NB4 (cell line): Measurements from ENCODE around the gene COL5A1.
A peak's percentile ranks its signal among the peaks of the same experiment; 100 is the strongest.

Experiments
- DNase-seq: peaks from one replicate; pipeline ENCODE4 v3.0.0; 2010; ENCODE audit warnings: low read depth
- H3K4me3 ChIP-seq: one replicate; pipeline ENCODE4 v1.5.1; 2011; ENCODE audit warnings: mild to moderate bottlenecking, low read depth, low read length, moderate library complexity
- CTCF ChIP-seq: IDR thresholded peaks from one replicate; pipeline ENCODE4 v1.5.1; 2012; ENCODE audit warnings: low read depth, low read length
- MAX ChIP-seq: IDR thresholded peaks from 2 replicates; pipeline ENCODE4 v1.6.1; 2011; ENCODE audit warnings: low read depth, low read length
- MYC ChIP-seq: IDR thresholded peaks from 2 replicates; pipeline ENCODE4 v1.6.1; 2011; ENCODE audit warnings: low read depth, low read length
- POLR2A ChIP-seq: IDR thresholded peaks from 2 replicates; pipeline ENCODE4 v1.6.1; 2011; ENCODE audit warnings: mild to moderate bottlenecking; ENCODE audit not compliant: insufficient read length; ENCODE audit errors: extremely low read depth

COL5A1 gene

GRCh38 chr9:134691695-134692572 is 50.3 kb downstream of the COL5A1 start:
- H3K4me3 ChIP-seq: no peak overlapping the region
- TF ChIP-seq MYC (no peak), CTCF (no peak), POLR2A (no peak), MAX (no peak)
- no peak for DNase-seq

GRCh38 chr9:134692573-134692860 is 50.9 kb downstream of the COL5A1 start:
- TF ChIP-seq POLR2A: no peak
- TF ChIP-seq MAX: no peak
- TF ChIP-seq CTCF: no peak
- TF ChIP-seq MYC: no peak
- DNase-seq: no peak
- H3K4me3 ChIP-seq: no peak overlapping the region

GRCh38 chr9:134693011-134693410 is 51.4 kb downstream of the COL5A1 start:
- TF ChIP-seq CTCF: no peak
- TF ChIP-seq MYC: no peak
- no peak overlapping the region for H3K4me3 ChIP-seq
- DNase-seq: peak; percentile 14

- no peak overlapping the region for H3K4me3 ChIP-seq
- TF ChIP-seq MAX (no peak), POLR2A (no peak)
- no peak for DNase-seq
Measured at GRCh38 chr9:134693641-134694367, 52.2 kb downstream of the COL5A1 start.

- no peak for DNase-seq
- no peak overlapping the region for H3K4me3 ChIP-seq
- TF ChIP-seq POLR2A (no peak), MYC (no peak), CTCF (no peak), MAX (no peak)
Measured at GRCh38 chr9:134694368-134694665, 52.7 kb downstream of the COL5A1 start.

GRCh38 chr9:134694714-134695113 is 53.1 kb downstream of the COL5A1 start:
- H3K4me3 ChIP-seq: no peak overlapping the region
- no peak for DNase-seq
- TF ChIP-seq CTCF: no peak
- no peak for TF ChIP-seq MAX
